Measurements from ENCODE around the gene C2CD4A. TPM values are rescaled to one million over a fixed set of nuclear protein-coding genes. Genes with fewer than 3 reads are reported as not detected.
A peak's percentile ranks its signal among the peaks of the same experiment; 100 is the strongest.

The C2CD4A gene
- total and polyA plus RNA-seq, 10 of the 15 experiments (the other 5 are each of a cell fraction or from before 2014, with no cell fraction given): not detected

DNA sequence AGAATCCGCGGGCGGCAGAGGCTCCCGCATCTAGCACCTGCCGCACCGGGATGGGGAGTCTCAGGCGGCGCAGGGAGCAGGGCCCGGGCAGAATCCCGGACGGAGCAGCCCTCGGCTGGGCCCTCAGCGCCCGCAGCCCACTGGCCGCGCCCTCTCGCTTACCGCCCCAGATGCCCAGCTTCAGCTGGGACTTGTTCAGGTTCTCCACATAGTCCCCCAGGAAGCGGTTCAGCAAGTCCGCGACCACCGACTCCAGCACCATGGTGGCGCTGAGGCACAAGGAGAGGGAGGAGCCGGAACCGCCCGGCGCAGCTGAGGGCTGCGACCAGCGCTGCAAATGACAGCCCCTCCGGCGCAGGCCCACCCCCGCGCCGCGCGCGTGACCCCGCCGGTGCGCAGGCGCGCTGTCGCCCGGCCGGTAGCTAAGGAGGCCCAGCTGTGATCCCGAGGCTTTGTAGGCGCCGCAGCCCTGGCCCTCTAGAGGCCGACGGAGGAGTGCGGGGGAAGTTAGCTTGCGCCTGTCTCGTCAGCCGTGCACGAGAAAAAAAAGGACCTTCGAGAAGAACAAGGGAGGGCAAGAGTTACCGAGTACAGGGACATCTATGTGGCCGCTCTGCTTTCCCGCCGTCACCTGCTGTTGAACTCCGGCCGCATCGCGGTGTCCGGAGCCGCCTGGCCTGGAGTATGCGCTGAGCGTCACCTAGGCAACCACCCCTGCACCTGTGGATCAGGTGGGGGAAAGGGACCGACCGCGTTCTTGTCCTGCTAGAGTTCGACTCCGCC is 6.5 kb upstream of the C2CD4A start, which contains the start of gene VPS13C (continued):
- TF ChIP-seq, protein P1, sequence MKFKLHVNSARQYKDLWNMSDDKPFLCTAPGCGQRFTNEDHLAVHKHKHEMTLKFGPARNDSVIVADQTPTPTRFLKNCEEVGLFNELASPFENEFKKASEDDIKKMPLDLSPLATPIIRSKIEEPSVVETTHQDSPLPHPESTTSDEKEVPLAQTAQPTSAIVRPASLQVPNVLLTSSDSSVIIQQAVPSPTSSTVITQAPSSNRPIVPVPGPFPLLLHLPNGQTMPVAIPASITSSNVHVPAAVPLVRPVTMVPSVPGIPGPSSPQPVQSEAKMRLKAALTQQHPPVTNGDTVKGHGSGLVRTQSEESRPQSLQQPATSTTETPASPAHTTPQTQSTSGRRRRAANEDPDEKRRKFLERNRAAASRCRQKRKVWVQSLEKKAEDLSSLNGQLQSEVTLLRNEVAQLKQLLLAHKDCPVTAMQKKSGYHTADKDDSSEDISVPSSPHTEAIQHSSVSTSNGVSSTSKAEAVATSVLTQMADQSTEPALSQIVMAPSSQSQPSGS (IDR thresholded peaks at IDR 0.05; ENCODE audit: low read length): no peak; the same call in 1 of the 2 replicates
- TF ChIP-seq NFIC (IDR thresholded peaks at IDR 0.05; ENCODE audit: low read depth, low read length): no peak
- peak; percentile 83 for TF ChIP-seq DPF2 (IDR thresholded peaks at IDR 0.05)
- no peak; the same call in 1 of the 2 replicates for TF ChIP-seq TARDBP (IDR thresholded peaks at IDR 0.05; ENCODE audit: borderline replicate concordance)
- TF ChIP-seq POLR2AphosphoS2 (IDR thresholded peaks at IDR 0.05; ENCODE audit: low read depth, low read length): 0 out of 2 replicates have a peak, but pooled peaks have one; percentile 42
- no peak; the same call in 1 of the 2 replicates for TF ChIP-seq SREBF1 (IDR thresholded peaks at IDR 0.05; ENCODE audit: low read length)
- TF ChIP-seq ZNF384 (IDR thresholded peaks at IDR 0.05; ENCODE audit: borderline replicate concordance, low read depth, low read length): peak; percentile 89
- no peak for TF ChIP-seq ZNF217 (IDR thresholded peaks at IDR 0.05)
- peak; percentile 90 for TF ChIP-seq GATAD2B (conservative IDR thresholded peaks at IDR 0.05; ENCODE audit: low read depth)
- TF ChIP-seq ZNF207 (IDR thresholded peaks at IDR 0.05; ENCODE audit: borderline replicate concordance): peak; percentile 80; the same call in 1 of the 2 replicates
- TF ChIP-seq TCF3 (IDR thresholded peaks at IDR 0.05; ENCODE audit: borderline replicate concordance, insufficient read depth, low read depth, low read length): peak; percentile 88
- TF ChIP-seq, protein P2, sequence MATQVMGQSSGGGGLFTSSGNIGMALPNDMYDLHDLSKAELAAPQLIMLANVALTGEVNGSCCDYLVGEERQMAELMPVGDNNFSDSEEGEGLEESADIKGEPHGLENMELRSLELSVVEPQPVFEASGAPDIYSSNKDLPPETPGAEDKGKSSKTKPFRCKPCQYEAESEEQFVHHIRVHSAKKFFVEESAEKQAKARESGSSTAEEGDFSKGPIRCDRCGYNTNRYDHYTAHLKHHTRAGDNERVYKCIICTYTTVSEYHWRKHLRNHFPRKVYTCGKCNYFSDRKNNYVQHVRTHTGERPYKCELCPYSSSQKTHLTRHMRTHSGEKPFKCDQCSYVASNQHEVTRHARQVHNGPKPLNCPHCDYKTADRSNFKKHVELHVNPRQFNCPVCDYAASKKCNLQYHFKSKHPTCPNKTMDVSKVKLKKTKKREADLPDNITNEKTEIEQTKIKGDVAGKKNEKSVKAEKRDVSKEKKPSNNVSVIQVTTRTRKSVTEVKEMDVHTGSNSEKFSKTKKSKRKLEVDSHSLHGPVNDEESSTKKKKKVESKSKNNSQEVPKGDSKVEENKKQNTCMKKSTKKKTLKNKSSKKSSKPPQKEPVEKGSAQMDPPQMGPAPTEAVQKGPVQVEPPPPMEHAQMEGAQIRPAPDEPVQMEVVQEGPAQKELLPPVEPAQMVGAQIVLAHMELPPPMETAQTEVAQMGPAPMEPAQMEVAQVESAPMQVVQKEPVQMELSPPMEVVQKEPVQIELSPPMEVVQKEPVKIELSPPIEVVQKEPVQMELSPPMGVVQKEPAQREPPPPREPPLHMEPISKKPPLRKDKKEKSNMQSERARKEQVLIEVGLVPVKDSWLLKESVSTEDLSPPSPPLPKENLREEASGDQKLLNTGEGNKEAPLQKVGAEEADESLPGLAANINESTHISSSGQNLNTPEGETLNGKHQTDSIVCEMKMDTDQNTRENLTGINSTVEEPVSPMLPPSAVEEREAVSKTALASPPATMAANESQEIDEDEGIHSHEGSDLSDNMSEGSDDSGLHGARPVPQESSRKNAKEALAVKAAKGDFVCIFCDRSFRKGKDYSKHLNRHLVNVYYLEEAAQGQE (IDR thresholded peaks at IDR 0.05; ENCODE audit: low read depth, low read length): no peak
- TF ChIP-seq MEF2B (IDR thresholded peaks at IDR 0.05; ENCODE audit: partially characterized antibody, poor library complexity, severe bottlenecking): no peak
- peak; percentile 55 to 96 for TF ChIP-seq EGR1 (IDR thresholded peaks at IDR 0.05; ENCODE audit: borderline replicate concordance in 1 of 2, low read depth in 2 of 2, low read length in 2 of 2)
- no peak for TF ChIP-seq ZNF622 (IDR thresholded peaks at IDR 0.05)
- TF ChIP-seq MEF2A (IDR thresholded peaks at IDR 0.05; ENCODE audit: insufficient read depth, low read depth, low read length): no peak
- TF ChIP-seq POU2F2 (IDR thresholded peaks at IDR 0.05; ENCODE audit: borderline replicate concordance, low read depth, low read length): 0 out of 3 replicates have a peak, but pooled peaks have one; percentile 21
- no peak for TF ChIP-seq ZBED1 (IDR thresholded peaks at IDR 0.05; ENCODE audit: borderline replicate concordance)
- TF ChIP-seq, protein P3, sequence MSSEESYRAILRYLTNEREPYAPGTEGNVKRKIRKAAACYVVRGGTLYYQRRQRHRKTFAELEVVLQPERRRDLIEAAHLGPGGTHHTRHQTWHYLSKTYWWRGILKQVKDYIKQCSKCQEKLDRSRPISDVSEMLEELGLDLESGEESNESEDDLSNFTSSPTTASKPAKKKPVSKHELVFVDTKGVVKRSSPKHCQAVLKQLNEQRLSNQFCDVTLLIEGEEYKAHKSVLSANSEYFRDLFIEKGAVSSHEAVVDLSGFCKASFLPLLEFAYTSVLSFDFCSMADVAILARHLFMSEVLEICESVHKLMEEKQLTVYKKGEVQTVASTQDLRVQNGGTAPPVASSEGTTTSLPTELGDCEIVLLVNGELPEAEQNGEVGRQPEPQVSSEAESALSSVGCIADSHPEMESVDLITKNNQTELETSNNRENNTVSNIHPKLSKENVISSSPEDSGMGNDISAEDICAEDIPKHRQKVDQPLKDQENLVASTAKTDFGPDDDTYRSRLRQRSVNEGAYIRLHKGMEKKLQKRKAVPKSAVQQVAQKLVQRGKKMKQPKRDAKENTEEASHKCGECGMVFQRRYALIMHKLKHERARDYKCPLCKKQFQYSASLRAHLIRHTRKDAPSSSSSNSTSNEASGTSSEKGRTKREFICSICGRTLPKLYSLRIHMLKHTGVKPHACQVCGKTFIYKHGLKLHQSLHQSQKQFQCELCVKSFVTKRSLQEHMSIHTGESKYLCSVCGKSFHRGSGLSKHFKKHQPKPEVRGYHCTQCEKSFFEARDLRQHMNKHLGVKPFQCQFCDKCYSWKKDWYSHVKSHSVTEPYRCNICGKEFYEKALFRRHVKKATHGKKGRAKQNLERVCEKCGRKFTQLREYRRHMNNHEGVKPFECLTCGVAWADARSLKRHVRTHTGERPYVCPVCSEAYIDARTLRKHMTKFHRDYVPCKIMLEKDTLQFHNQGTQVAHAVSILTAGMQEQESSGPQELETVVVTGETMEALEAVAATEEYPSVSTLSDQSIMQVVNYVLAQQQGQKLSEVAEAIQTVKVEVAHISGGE (CRISPR knock-in tag; IDR thresholded peaks at IDR 0.05): no peak
- no peak for TF ChIP-seq NR2C2 (IDR thresholded peaks at IDR 0.05; ENCODE audit: borderline replicate concordance, control insufficient read depth, insufficient read length, low read depth)
- TF ChIP-seq FOXK2 (IDR thresholded peaks at IDR 0.05): no peak

Data from GM12878 (cell line).